ENCODE results near the gene PDCD2L.
A peak's percentile ranks its signal among the peaks of the same experiment; 100 is the strongest.

Gene PDCD2L

GRCh38 chr19:34364462-34364829, 39.8 kb upstream of the PDCD2L start:
- H3K4me1 ChIP-seq (ENCODE audit: control insufficient read depth in 1 of 2, insufficient read depth in 1 of 2, low read depth in 1 of 2, low read length in 1 of 2): peaks cover 51 to 61% of the 10 kb centered on the region in 2 experiments
- H3K36me3 ChIP-seq: peaks cover 6% of the 10 kb centered on the region
- peak overlapping the region; percentile 81 for H3K27ac ChIP-seq
- no peaks in the 10 kb centered on the region for H3K27me3 ChIP-seq
- H3K9me3 ChIP-seq: no peaks in the 10 kb centered on the region
- TF ChIP-seq CTCF (IDR thresholded peaks at IDR 0.05): no peak
- H3K4me3 ChIP-seq (ENCODE audit: low read depth in 1 of 2, low read length in 1 of 2): peak overlapping the region; percentile 76 to 84

GRCh38 chr19:34364830-34365462, 39.3 kb upstream of the PDCD2L start, which contains the start of gene GPI:
GPI (plus strand) TSS chr19:34365196; CDS start chr19:34365267, 71 bp downstream.
- peak within 1 kb of the TSS; percentile 81 for H3K27ac ChIP-seq
- no peaks in the 10 kb centered on the region for H3K9me3 ChIP-seq
- peak within 1 kb of the TSS; percentile 76 to 84 for H3K4me3 ChIP-seq (ENCODE audit: low read depth in 1 of 2, low read length in 1 of 2)
- peaks cover 46 to 61% of the 10 kb centered on the region in 2 experiments for H3K4me1 ChIP-seq (ENCODE audit: control insufficient read depth in 1 of 2, insufficient read depth in 1 of 2, low read depth in 1 of 2, low read length in 1 of 2)
- no peak for TF ChIP-seq CTCF (IDR thresholded peaks at IDR 0.05)
- H3K36me3 ChIP-seq: peaks cover 10% of the 10 kb centered on the region
- no peaks in the 10 kb centered on the region for H3K27me3 ChIP-seq

- peak overlapping the region; percentile 76 to 84 for H3K4me3 ChIP-seq (ENCODE audit: low read depth in 1 of 2, low read length in 1 of 2)
- peaks cover 46 to 61% of the 10 kb centered on the region in 2 experiments for H3K4me1 ChIP-seq (ENCODE audit: control insufficient read depth in 1 of 2, insufficient read depth in 1 of 2, low read depth in 1 of 2, low read length in 1 of 2)
- no peak for TF ChIP-seq CTCF (IDR thresholded peaks at IDR 0.05)
- H3K9me3 ChIP-seq: no peaks in the 10 kb centered on the region
- H3K36me3 ChIP-seq: peaks cover 14% of the 10 kb centered on the region
- H3K27ac ChIP-seq: peak overlapping the region; percentile 81
- H3K27me3 ChIP-seq: no peaks in the 10 kb centered on the region
Measured at GRCh38 chr19:34365463-34366401, 38.5 kb upstream of the PDCD2L start.

GRCh38 chr19:34366738-34367623, 37.2 kb upstream of the PDCD2L start:
- H3K27ac ChIP-seq: peak overlapping the region; percentile 81
- no peak for TF ChIP-seq CTCF (IDR thresholded peaks at IDR 0.05)

GRCh38 chr19:34367624-34367957, 36.6 kb upstream of the PDCD2L start:
- Histone ChIP-seq H3K27me3 (no peaks in the 10 kb centered on the region), H3K9me3 (no peaks in the 10 kb centered on the region), H3K4me1 (ENCODE audit: control insufficient read depth in 1 of 2, insufficient read depth in 1 of 2, low read depth in 1 of 2, low read length in 1 of 2) (peaks cover 54 to 58% of the 10 kb centered on the region in 2 experiments), H3K4me3 (ENCODE audit: low read depth in 1 of 2, low read length in 1 of 2) (peak overlapping the region in 1 of 2 experiments; percentile 84), H3K27ac (peak overlapping the region; percentile 81), H3K36me3 (peaks cover 19% of the 10 kb centered on the region)
- TF ChIP-seq CTCF (IDR thresholded peaks at IDR 0.05): no peak

More at GRCh38 chr19:34366738-34367623, 37.2 kb upstream of the PDCD2L start:
- H3K27me3 ChIP-seq: no peaks in the 10 kb centered on the region
- peak overlapping the region; percentile 76 to 84 for H3K4me3 ChIP-seq (ENCODE audit: low read depth in 1 of 2, low read length in 1 of 2)
- H3K36me3 ChIP-seq: peaks cover 14% of the 10 kb centered on the region
- no peaks in the 10 kb centered on the region for H3K9me3 ChIP-seq
- peaks cover 54 to 65% of the 10 kb centered on the region in 2 experiments for H3K4me1 ChIP-seq (ENCODE audit: control insufficient read depth in 1 of 2, insufficient read depth in 1 of 2, low read depth in 1 of 2, low read length in 1 of 2)
